Esophagus (tissue), 2 donors: ENCODE results near the gene HOXC12. TPM values are rescaled to one million over a fixed set of nuclear protein-coding genes. Genes with fewer than 3 reads are reported as not detected.

Source experiments
- H3K27ac ChIP-seq, 2 donors: one replicate each; pipeline ENCODE4 v1.5.1; 2013; ENCODE audit warnings: low read depth in 2 of 2, mild to moderate bottlenecking in 2 of 2, inconsistent platforms in 1 of 2, low read length in 1 of 2, moderate library complexity in 1 of 2
- H3K27me3 ChIP-seq, 2 donors: one replicate each; pipeline ENCODE4 v1.6.1; 2013; ENCODE audit warnings: low read length in 2 of 2, control low read depth in 1 of 2, mild to moderate bottlenecking in 1 of 2; ENCODE audit not compliant: insufficient read depth in 2 of 2, control insufficient read depth in 1 of 2
- H3K36me3 ChIP-seq, 2 donors: one replicate each; pipeline ENCODE4 v1.6.1; 2013; ENCODE audit warnings: low read length in 1 of 2; ENCODE audit not compliant: control insufficient read depth in 2 of 2, insufficient read depth in 2 of 2
- H3K4me1 ChIP-seq, 2 donors: one replicate each; pipeline ENCODE4 v1.6.1; 2013; ENCODE audit warnings: low read length in 1 of 2; ENCODE audit not compliant: control insufficient read depth in 2 of 2, insufficient read depth in 2 of 2
- H3K4me3 ChIP-seq, 2 donors: one replicate each; pipeline ENCODE4 v1.5.1; 2013; ENCODE audit warnings: low read length in 2 of 2, mild to moderate bottlenecking in 2 of 2, low read depth in 1 of 2, moderate library complexity in 1 of 2
- H3K9me3 ChIP-seq, 2 donors: one replicate each; pipeline ENCODE4 v1.6.1; 2013; ENCODE audit warnings: mild to moderate bottlenecking in 2 of 2, low read depth in 1 of 2, low read length in 1 of 2, moderate library complexity in 1 of 2; ENCODE audit not compliant: control insufficient read depth in 2 of 2, insufficient read depth in 1 of 2
- WGBS, 2 donors: extraction: QIAGEN DNeasy Blood & Tissue Kit; methylation state at CpG; one replicate each; pipeline ENCODE4 v1.1.7; 2013; 5-methylcytosine and 5-hydroxymethylcytosine counted together
- polyA plus RNA-seq, 2 donors: library from polyadenylated mRNA; stranded (reverse); fragments of 200-250 nt; gene quantifications; one replicate each; pipeline ENCODE4 v1.2.3, GENCODE V29; 2013
- donor health status: healthy with polysubstance abuse.
- donor health status: Bipolar disorder and iron deficiency.

HOXC12 gene
- polyA plus RNA-seq, 2 donors = not detected

- WGBS, 2 donors = 29 to 31% methylated on average over 30 of the region's 30 CpGs
- no peak overlapping the region for H3K4me3 ChIP-seq
- no peak overlapping the region for H3K27ac ChIP-seq
- no peaks in the 10 kb centered on the region for H3K36me3 ChIP-seq
- H3K27me3 ChIP-seq = peaks cover 7 to 49% of the 10 kb centered on the region in 2 donors
- H3K4me1 ChIP-seq = peaks cover 0 to 12% of the 10 kb centered on the region in 2 donors
- H3K9me3 ChIP-seq = peaks cover 0 to 2% of the 10 kb centered on the region in 2 donors
Observed at GRCh38 chr12:53981634-53982565, 27.2 kb downstream of the HOXC12 start.

GRCh38 chr12:53982648-53983567 is 28.2 kb downstream of the HOXC12 start:
- H3K27me3 ChIP-seq = peaks cover 4 to 57% of the 10 kb centered on the region in 2 donors
- peaks cover 2 to 3% of the 10 kb centered on the region in 2 donors for H3K9me3 ChIP-seq
- no peak overlapping the region for H3K27ac ChIP-seq
- H3K4me1 ChIP-seq = peaks cover 0 to 12% of the 10 kb centered on the region in 2 donors
- H3K36me3 ChIP-seq = no peaks in the 10 kb centered on the region
- WGBS, 2 donors = 19 to 21% methylated on average over 26 of the region's 26 CpGs
- H3K4me3 ChIP-seq = no peak overlapping the region

GRCh38 chr12:53983568-53983949 is 28.9 kb downstream of the HOXC12 start:
- WGBS, 2 donors = 9 to 11% methylated on average over 17 of the region's 17 CpGs
- Histone ChIP-seq H3K27ac (no peak overlapping the region), H3K4me1 (peaks cover 0 to 12% of the 10 kb centered on the region in 2 donors), H3K4me3 (no peak overlapping the region), H3K9me3 (peaks cover 2 to 3% of the 10 kb centered on the region in 2 donors), H3K36me3 (no peaks in the 10 kb centered on the region), H3K27me3 (peaks cover 4 to 62% of the 10 kb centered on the region in 2 donors)

- Histone ChIP-seq H3K27me3 (peaks cover 4 to 67% of the 10 kb centered on the region in 2 donors), H3K4me3 (no peak overlapping the region), H3K9me3 (peaks cover 2 to 3% of the 10 kb centered on the region in 2 donors), H3K36me3 (no peaks in the 10 kb centered on the region), H3K4me1 (peaks cover 0 to 12% of the 10 kb centered on the region in 2 donors), H3K27ac (no peak overlapping the region)
- WGBS, 2 donors = 10 to 13% methylated on average over 29 to 30 of the region's 30 CpGs
Observed at GRCh38 chr12:53983950-53984572, 29.4 kb downstream of the HOXC12 start.

- WGBS, 2 donors = 5 to 7% methylated on average over 50 to 55 of the region's 55 CpGs
- Histone ChIP-seq H3K4me3 (peak within 1 kb of the TSS; percentile 22 to 34), H3K4me1 (peaks cover 0 to 15% of the 10 kb centered on the region in 2 donors), H3K36me3 (no peaks in the 10 kb centered on the region), H3K27ac (no peak within 1 kb of the TSS), H3K27me3 (peaks cover 0 to 69% of the 10 kb centered on the region in 2 donors), H3K9me3 (peaks cover 2 to 3% of the 10 kb centered on the region in 2 donors)
Observed at GRCh38 chr12:53984901-53985691, 30.4 kb downstream of the HOXC12 start, which contains the start of gene HOXC10. Gene HOXC10, plus strand, starts transcription at chr12:53985146. Its CDS starts 114 bp downstream, at chr12:53985260.

- peak overlapping the region; percentile 22 to 34 for H3K4me3 ChIP-seq
- no peak overlapping the region for H3K27ac ChIP-seq
Observed at GRCh38 chr12:53985692-53985993, 30.9 kb downstream of the HOXC12 start.

GRCh38 chr12:53985994-53986685 is 31.4 kb downstream of the HOXC12 start:
- Histone ChIP-seq H3K27me3 (peaks cover 5 to 70% of the 10 kb centered on the region in 2 donors), H3K36me3 (no peaks in the 10 kb centered on the region), H3K4me1 (peaks cover 0 to 15% of the 10 kb centered on the region in 2 donors), H3K27ac (no peak overlapping the region), H3K9me3 (peaks cover 2 to 3% of the 10 kb centered on the region in 2 donors), H3K4me3 (peak overlapping the region; percentile 22 to 34)
- WGBS, 2 donors = 5 to 7% methylated on average over 50 of the region's 50 CpGs

More at GRCh38 chr12:53985692-53985993, 30.9 kb downstream of the HOXC12 start:
- peaks cover 0 to 15% of the 10 kb centered on the region in 2 donors for H3K4me1 ChIP-seq
- peaks cover 2 to 3% of the 10 kb centered on the region in 2 donors for H3K9me3 ChIP-seq
- peaks cover 3 to 68% of the 10 kb centered on the region in 2 donors for H3K27me3 ChIP-seq
- 9 to 14% methylated on average over 20 to 21 of the region's 21 CpGs for WGBS, 2 donors
- H3K36me3 ChIP-seq = no peaks in the 10 kb centered on the region

GRCh38 chr12:53986686-53987483 is 32.2 kb downstream of the HOXC12 start:
- no peak overlapping the region for H3K27ac ChIP-seq
- H3K36me3 ChIP-seq = no peaks in the 10 kb centered on the region
- H3K4me3 ChIP-seq = no peak overlapping the region

More at GRCh38 chr12:53986686-53987483, 32.2 kb downstream of the HOXC12 start:
- H3K4me1 ChIP-seq = peaks cover 0 to 15% of the 10 kb centered on the region in 2 donors
- WGBS, 2 donors = 21 to 33% methylated on average over 21 of the region's 21 CpGs
- H3K9me3 ChIP-seq = peaks cover 2 to 3% of the 10 kb centered on the region in 2 donors
- peaks cover 5 to 76% of the 10 kb centered on the region in 2 donors for H3K27me3 ChIP-seq
